ENCODE results near the gene B4GALNT3. TPM values are rescaled to one million over a fixed set of nuclear protein-coding genes. Genes with fewer than 3 reads are reported as not detected.
A peak's percentile ranks its signal among the peaks of the same experiment; 100 is the strongest.

B4GALNT3 gene
- total and polyA plus RNA-seq, 12 donors: 14.1 to 58.7 (median 36.5) TPM

DNA sequence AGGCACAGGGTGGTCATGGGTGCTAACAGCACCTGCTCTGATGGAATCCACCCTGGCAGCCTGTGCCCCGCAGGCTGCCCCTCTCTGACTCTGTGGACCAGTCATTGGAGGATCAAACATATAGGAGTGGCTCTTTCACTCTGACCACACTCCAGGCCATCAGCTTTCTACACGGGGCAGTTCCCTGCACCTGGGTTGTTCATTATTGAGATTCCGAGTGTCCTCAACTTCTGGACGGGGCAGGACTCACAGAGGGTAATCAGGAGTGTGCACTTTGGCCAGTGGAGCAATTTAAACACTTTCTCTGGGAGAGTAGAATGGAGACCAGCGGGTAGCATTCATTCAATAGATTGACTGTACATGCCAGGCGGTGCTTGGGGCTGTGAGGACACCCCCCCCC is 108.7 kb downstream of the B4GALNT3 start:
- no peak for TF ChIP-seq CTCF (IDR thresholded peaks at IDR 0.05)
- DNase-seq (no peak), ATAC-seq (no peak)
- no peaks in the 10 kb centered on the region for H3K27me3 ChIP-seq
- H3K9me3 ChIP-seq: no peaks in the 10 kb centered on the region
- peaks cover 0 to 23% (median 0%) of the 10 kb centered on the region in 9 donors for H3K36me3 ChIP-seq
- peaks cover 15 to 50% (median 37%) of the 10 kb centered on the region in 9 donors for H3K4me1 ChIP-seq
- no peak overlapping the region for H3K27ac ChIP-seq
- intact Hi-C loops (cut with DNase I): loop anchor here (2.0 to 10.0 kb wide), 10 partner anchors 246 to 1016 kb away; partner anchors contain the start of gene RAD52 (in 1 of the 10)
- 83 to 87% methylated on average over 6 of the region's 6 CpGs for WGBS, 2 donors
- no peak overlapping the region for H3K4me3 ChIP-seq

DNA sequence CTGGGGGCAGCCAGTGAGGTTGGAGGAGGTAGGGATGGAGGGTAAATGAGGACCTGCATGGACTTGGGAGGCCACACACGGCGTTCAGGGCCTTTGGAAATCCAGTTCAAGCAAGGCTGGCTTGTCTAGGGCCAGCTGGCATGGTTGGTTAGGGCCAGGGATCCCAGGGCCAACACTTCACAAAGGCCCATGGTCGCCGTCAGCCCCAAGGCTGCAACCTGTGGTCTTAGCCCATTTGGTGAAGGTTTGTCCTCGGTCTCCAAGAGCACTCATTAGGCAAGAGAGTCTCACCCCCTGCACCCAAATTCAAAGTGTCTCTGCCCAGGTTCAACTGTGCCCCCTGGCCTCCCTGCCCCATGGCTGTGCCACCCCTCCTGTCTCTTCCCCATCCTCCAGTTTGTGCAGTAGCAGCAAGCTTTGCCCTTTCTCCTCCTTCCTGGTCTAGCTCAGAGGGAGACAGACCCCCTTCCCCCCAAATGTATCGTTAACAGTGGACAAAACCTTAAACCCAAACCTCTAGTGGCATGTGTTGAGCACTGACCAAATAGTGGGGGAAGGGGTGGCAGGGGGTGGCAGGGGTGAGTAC is 109.4 kb downstream of the B4GALNT3 start:
- ATAC-seq: peak in 1 of 8 donors; percentile 0
- H3K27me3 ChIP-seq: no peaks in the 10 kb centered on the region
- DNase-seq: no peak
- no peak for TF ChIP-seq CTCF (IDR thresholded peaks at IDR 0.05)
- no peaks in the 10 kb centered on the region for H3K9me3 ChIP-seq
- peaks cover 15 to 45% (median 37%) of the 10 kb centered on the region in 9 donors for H3K4me1 ChIP-seq
- intact Hi-C loops (cut with DNase I): loop anchor here (2.0 to 10.0 kb wide), 10 partner anchors 246 to 1016 kb away; partner anchors contain the start of gene RAD52 (in 1 of the 10)
- peak overlapping the region in 8 of 10 donors; percentile 35 to 78 (median 67) for H3K4me3 ChIP-seq
- H3K36me3 ChIP-seq: peaks cover 0 to 16% (median 0%) of the 10 kb centered on the region in 9 donors
- 71 to 80% methylated on average over 6 of the region's 6 CpGs for WGBS, 2 donors
- peak overlapping the region in 8 of 10 donors; percentile 86 to 99 (median 94) for H3K27ac ChIP-seq

DNA sequence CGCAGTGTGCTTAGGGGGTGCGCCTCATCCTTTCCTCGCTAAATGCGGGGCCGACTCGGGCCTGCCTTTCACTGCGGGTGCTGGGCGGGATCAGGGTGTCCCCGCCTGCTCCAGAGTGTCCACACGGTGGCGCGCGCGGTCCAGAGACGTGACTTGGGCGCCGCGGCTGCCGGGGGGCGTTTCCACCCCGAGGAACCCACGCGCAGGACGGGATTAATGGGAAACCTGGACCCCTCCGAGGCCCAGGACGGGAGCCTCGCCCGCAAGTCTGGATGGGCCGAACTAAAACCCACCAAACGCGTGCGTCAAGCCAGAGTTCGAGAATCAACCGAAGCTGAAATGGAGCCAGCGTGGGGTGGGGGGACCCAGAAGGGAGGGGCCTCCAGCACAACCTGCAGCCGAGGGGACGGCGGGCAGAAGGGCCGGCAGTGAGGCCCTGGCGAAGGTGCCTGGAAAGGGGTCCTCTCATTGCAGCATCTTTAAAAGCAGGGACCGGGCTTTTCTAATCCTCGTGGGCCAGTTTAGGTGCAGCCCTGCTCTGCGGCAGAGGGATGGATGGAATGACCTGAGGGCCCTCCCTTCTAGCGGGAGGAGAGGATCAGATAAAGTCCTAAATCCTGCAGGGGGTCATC is 110.2 kb downstream of the B4GALNT3 start:
- peak overlapping the region; percentile 86 to 99 (median 93) for H3K27ac ChIP-seq
- H3K4me1 ChIP-seq: peaks cover 16 to 49% (median 37%) of the 10 kb centered on the region in 9 donors
- no peaks in the 10 kb centered on the region for H3K9me3 ChIP-seq
- TF ChIP-seq CTCF (IDR thresholded peaks at IDR 0.05): peak; percentile 91 to 99 (median 95)
- intact Hi-C loops (cut with DNase I): loop anchor here (1.0 to 10.0 kb wide), 21 partner anchors 72 to 1015 kb away; partner anchors contain the start of genes RAD52 (in 4 of the 10) and WNK1 (in 1 of the 10)
- peak; percentile 69 to 88 (median 80) for ATAC-seq
- H3K36me3 ChIP-seq: peaks cover 0 to 10% (median 0%) of the 10 kb centered on the region in 9 donors
- H3K4me3 ChIP-seq: peak overlapping the region; percentile 34 to 78 (median 64)
- peak; percentile 90 to 91 for DNase-seq
- no peaks in the 10 kb centered on the region for H3K27me3 ChIP-seq
- 0 to 1% methylated on average over 44 of the region's 44 CpGs for WGBS, 2 donors

- peak overlapping the region; percentile 86 to 99 (median 93) for H3K27ac ChIP-seq
- TF ChIP-seq CTCF (IDR thresholded peaks at IDR 0.05): no peak
- peak overlapping the region; percentile 34 to 78 (median 64) for H3K4me3 ChIP-seq
- ATAC-seq (peak; percentile 78 to 85 (median 82)), DNase-seq (peak; percentile 81 to 82)
- H3K9me3 ChIP-seq: no peaks in the 10 kb centered on the region
- 5 to 8% methylated on average over 22 of the region's 22 CpGs for WGBS, 2 donors
- H3K27me3 ChIP-seq: no peaks in the 10 kb centered on the region
- intact Hi-C loops (cut with DNase I): loop anchor here in 9 of 10 donors (1.0 to 10.0 kb wide), 13 partner anchors 72 to 1014 kb away; partner anchors contain the start of genes RAD52 (in 3 of the 9) and WNK1 (in 1 of the 9)
- H3K4me1 ChIP-seq: peaks cover 20 to 53% (median 40%) of the 10 kb centered on the region in 9 donors
- H3K36me3 ChIP-seq: peaks cover 0 to 4% (median 0%) of the 10 kb centered on the region in 9 donors
These were observed 110.7 kb downstream of the B4GALNT3 start for GRCh38 chr12:570435-570920.
